Measurements from ENCODE around the gene SEC14L2. TPM values are rescaled to one million over a fixed set of nuclear protein-coding genes. Genes with fewer than 3 reads are reported as not detected.

Gene SEC14L2
- total RNA-seq, 1 experiment from 2014 or later, result 8.2 TPM

DNA sequence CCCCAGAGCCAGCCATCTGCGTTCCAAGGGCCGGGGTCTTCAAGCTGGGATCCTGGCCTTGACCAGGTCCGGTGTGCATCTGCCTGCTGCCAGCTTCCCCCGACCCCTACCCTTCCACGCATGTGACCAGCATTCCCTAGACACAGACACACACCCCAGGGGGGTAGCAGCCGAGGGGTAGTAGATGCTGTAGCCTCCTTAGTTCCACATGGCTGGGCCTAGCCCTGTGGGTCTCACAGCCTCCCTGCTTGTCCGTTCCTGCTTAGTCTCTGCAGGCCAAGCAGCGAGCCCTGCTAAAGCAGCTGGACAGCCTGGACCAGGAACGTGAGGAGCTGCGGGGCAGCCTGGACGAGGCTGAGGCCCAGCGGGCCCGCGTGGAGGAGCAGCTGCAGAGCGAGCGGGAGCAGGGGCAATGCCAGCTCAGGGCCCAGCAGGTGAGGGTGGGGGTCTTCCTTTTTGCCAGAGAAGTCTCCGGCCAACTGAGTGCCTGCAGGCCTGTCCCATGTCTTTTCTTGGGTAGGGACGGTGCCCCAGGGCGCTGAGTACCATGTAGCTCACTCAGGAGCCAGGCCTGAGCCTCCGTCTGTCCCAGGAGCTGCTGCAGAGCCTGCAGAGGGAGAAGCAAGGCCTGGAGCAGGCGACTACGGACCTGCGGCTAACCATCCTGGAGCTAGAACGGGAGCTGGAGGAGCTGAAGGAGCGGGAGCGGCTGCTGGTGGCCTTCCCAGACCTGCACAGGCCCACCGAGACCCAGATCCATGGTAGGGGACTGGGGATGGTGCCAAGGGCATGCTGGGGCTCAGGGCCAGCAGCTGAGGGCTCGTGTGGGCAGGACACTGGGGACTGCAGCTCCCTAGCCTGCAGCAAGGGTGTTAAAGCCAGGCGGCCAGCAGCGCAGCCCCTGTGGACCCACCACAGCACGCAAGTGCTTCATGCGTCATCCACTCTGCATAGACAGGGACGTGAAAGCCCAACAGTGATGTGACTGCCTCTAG lies 23.2 kb upstream of the SEC14L2 start:
- H3K4ac ChIP-seq (ENCODE audit: low read depth, low read length), result no peak overlapping the region
- no peaks in the 10 kb centered on the region for H3K9me3 Mint-ChIP-seq
- H3K4me1 Mint-ChIP-seq, result peaks cover 6% of the 10 kb centered on the region in 2 experiments; a peak in 1 of 4 replicates
- no peak overlapping the region for H2AK5ac ChIP-seq (ENCODE audit: insufficient read length, low read length)
- H3K27me3 Mint-ChIP-seq (ENCODE audit: low read depth), result no peaks in the 10 kb centered on the region; the same call in none of the 2 replicates
- H3K14ac ChIP-seq (ENCODE audit: insufficient read depth, low read length), result no peak overlapping the region; the same call in 1 of the 2 replicates
- H2BK5ac ChIP-seq (ENCODE audit: insufficient read length, low read length), result no peak overlapping the region
- H3K4me2 ChIP-seq (ENCODE audit: insufficient read depth, insufficient read length, low read length), result no peak overlapping the region
- no peak overlapping the region for H2BK20ac ChIP-seq (ENCODE audit: low read depth, low read length, poor library complexity, severe bottlenecking)
- H3K9ac ChIP-seq (ENCODE audit: extremely low read depth, insufficient read length, low read length), result no peak overlapping the region
- no peaks in the 10 kb centered on the region for H3K9me3 ChIP-seq (ENCODE audit: control insufficient read depth, low read depth, low read length)
- H4K20me1 ChIP-seq (ENCODE audit: control insufficient read depth, insufficient read depth, insufficient read length), result no peaks in the 10 kb centered on the region
- DNase-seq, result peak; percentile 24
- no peak overlapping the region for H3K18ac ChIP-seq (ENCODE audit: insufficient read length, low read depth, low read length)
- H3K4me3 Mint-ChIP-seq, result no peak overlapping the region
- H2AFZ ChIP-seq (ENCODE audit: low read length), result no peak overlapping the region
- H3K27ac Mint-ChIP-seq, result peak overlapping the region in 1 of 3 experiments; percentile 51; a peak in 2 of 7 replicates
- H3T11ph ChIP-seq (ENCODE audit: low read length), result no peak overlapping the region
- H3K56ac ChIP-seq (ENCODE audit: insufficient read length, low read depth, low read length), result no peak overlapping the region
- H3K23ac ChIP-seq (ENCODE audit: insufficient read length, low read depth, low read length), result no peak overlapping the region
- H4K8ac ChIP-seq (replicated peaks; ENCODE audit: insufficient read length, low read depth, low read length), result no peak overlapping the region
- no peak overlapping the region for H2BK12ac ChIP-seq (ENCODE audit: insufficient read length, low read depth, low read length)
- H3K27me3 ChIP-seq (ENCODE audit: insufficient read depth, low read length), result no peaks in the 10 kb centered on the region
- no peak overlapping the region for H2BK120ac ChIP-seq (ENCODE audit: low read depth, low read length, poor library complexity, severe bottlenecking)
- H2BK15ac ChIP-seq (ENCODE audit: low read depth, low read length), result no peak overlapping the region
- TF ChIP-seq, protein P1, sequence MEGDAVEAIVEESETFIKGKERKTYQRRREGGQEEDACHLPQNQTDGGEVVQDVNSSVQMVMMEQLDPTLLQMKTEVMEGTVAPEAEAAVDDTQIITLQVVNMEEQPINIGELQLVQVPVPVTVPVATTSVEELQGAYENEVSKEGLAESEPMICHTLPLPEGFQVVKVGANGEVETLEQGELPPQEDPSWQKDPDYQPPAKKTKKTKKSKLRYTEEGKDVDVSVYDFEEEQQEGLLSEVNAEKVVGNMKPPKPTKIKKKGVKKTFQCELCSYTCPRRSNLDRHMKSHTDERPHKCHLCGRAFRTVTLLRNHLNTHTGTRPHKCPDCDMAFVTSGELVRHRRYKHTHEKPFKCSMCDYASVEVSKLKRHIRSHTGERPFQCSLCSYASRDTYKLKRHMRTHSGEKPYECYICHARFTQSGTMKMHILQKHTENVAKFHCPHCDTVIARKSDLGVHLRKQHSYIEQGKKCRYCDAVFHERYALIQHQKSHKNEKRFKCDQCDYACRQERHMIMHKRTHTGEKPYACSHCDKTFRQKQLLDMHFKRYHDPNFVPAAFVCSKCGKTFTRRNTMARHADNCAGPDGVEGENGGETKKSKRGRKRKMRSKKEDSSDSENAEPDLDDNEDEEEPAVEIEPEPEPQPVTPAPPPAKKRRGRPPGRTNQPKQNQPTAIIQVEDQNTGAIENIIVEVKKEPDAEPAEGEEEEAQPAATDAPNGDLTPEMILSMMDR (conservative IDR thresholded peaks at IDR 0.05), result no peak
- no peak overlapping the region for H4K5ac ChIP-seq (ENCODE audit: insufficient read length, low read depth, low read length)
- peaks cover 0 to 11% (median 10%) of the 10 kb centered on the region in 3 experiments; a peak in 5 of 7 replicates for H3K36me3 Mint-ChIP-seq (ENCODE audit: insufficient read depth in 1 of 3, low read depth in 3 of 3)
- WGBS (ENCODE audit: extremely low coverage, insufficient read length, low lambda C conversion rate), result no CpG with 5 or more reads among the region's 33 CpGs
- H3K79me1 ChIP-seq (ENCODE audit: insufficient read depth, low read depth, low read length, poor library complexity, severe bottlenecking), result no peaks in the 10 kb centered on the region
- no peak overlapping the region for H4K91ac ChIP-seq (ENCODE audit: insufficient read length, low read depth, low read length)
- H3K23me2 ChIP-seq (ENCODE audit: insufficient read length, low read depth, low read length, poor library complexity, severe bottlenecking), result no peaks in the 10 kb centered on the region
- no peaks in the 10 kb centered on the region for H3K79me2 ChIP-seq (ENCODE audit: insufficient read depth, low read length)
- H3K4me1 ChIP-seq (ENCODE audit: insufficient read depth, low read length), result no peaks in the 10 kb centered on the region
- no peak overlapping the region for H3K27ac ChIP-seq (ENCODE audit: insufficient read length, low read depth, low read length)
